Skeletal muscle tissue (tissue), 4 donors: ENCODE results near the gene KCND3. TPM values are rescaled to one million over a fixed set of nuclear protein-coding genes. Genes with fewer than 3 reads are reported as not detected.

Experiments
- H3K27ac ChIP-seq: one replicate; pipeline ENCODE4 v1.7.0; 2013; ENCODE audit warnings: mild to moderate bottlenecking, low read depth, low read length, inconsistent platforms
- H3K27me3 ChIP-seq, 3 donors: one replicate each; pipeline ENCODE4 v1.7.0; 2013; ENCODE audit warnings: low read length in 3 of 3; ENCODE audit not compliant: control insufficient read depth in 3 of 3, insufficient read depth in 3 of 3
- H3K36me3 ChIP-seq, 3 donors: one replicate each; pipeline ENCODE4 v1.7.0; 2013; ENCODE audit warnings: low read length in 3 of 3; ENCODE audit not compliant: control insufficient read depth in 3 of 3, insufficient read depth in 3 of 3
- H3K4me1 ChIP-seq, 3 donors: one replicate each; pipeline ENCODE4 v1.7.0; 2013; ENCODE audit warnings: low read length in 3 of 3, mild to moderate bottlenecking in 3 of 3; ENCODE audit not compliant: control insufficient read depth in 3 of 3, insufficient read depth in 3 of 3
- H3K4me3 ChIP-seq, 3 donors: one replicate each; pipeline ENCODE4 v1.7.0; 2013; ENCODE audit warnings: low read length in 3 of 3
- H3K9ac ChIP-seq, 3 donors: one replicate each; pipeline ENCODE4 v1.7.0; 2013; ENCODE audit warnings: low read length in 3 of 3, mild to moderate bottlenecking in 3 of 3, moderate library complexity in 2 of 3, low read depth in 1 of 3
- H3K9me3 ChIP-seq, 3 donors: one replicate each; pipeline ENCODE4 v1.7.0; 2013; ENCODE audit warnings: low read length in 3 of 3; ENCODE audit not compliant: control insufficient read depth in 3 of 3
- total RNA-seq: library from RNA; depleted of rRNA; stranded (reverse); fragments of >200 nt; gene quantifications from one replicate; pipeline ENCODE4 v1.2.3, GENCODE V29; 2014
- donor health status: Osteomylitis.

KCND3 gene
- total RNA-seq, 1 donor from 2014 or later: 1.0 TPM

- Histone ChIP-seq H3K9ac (no peak overlapping the region), H3K27me3 (peaks cover 0 to 9% (median 0%) of the 10 kb centered on the region in 3 donors), H3K9me3 (no peaks in the 10 kb centered on the region), H3K36me3 (no peaks in the 10 kb centered on the region), H3K27ac (no peak overlapping the region), H3K4me1 (peaks cover 0 to 7% (median 6%) of the 10 kb centered on the region in 3 donors), H3K4me3 (no peak overlapping the region)
These were observed 140.5 kb downstream of the KCND3 start for GRCh38 chr1:111848852-111849545.

DNA sequence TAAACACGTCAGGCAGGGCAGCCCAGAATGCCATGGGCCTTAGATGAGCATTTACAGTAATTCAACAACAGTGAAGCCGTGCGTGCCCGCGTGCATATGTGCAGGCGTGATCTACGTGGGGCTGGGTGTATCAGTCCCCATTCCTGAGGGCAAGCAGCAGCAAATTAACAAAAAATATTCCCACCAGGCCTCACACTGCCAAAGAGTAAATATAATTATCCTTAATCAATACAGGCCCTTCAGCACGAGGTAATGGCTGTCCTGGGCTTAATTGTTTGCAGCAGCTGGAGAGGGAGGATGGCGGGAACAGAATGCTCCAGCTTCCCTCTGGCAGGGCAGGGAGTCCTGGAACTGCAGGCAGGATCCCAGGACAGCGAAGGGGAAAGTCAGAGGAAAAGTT is 142.0 kb downstream of the KCND3 start:
- H3K4me1 ChIP-seq: peaks cover 0 to 10% (median 9%) of the 10 kb centered on the region in 3 donors
- no peak overlapping the region for H3K9ac ChIP-seq
- H3K27ac ChIP-seq: no peak overlapping the region
- no peak overlapping the region for H3K4me3 ChIP-seq
- peaks cover 0 to 6% (median 0%) of the 10 kb centered on the region in 3 donors for H3K27me3 ChIP-seq
- H3K36me3 ChIP-seq: no peaks in the 10 kb centered on the region
- no peaks in the 10 kb centered on the region for H3K9me3 ChIP-seq

- H3K9ac ChIP-seq: no peak overlapping the region
These were observed 142.6 kb downstream of the KCND3 start for GRCh38 chr1:111846842-111847241.

GRCh38 chr1:111843177-111843576 is 146.3 kb downstream of the KCND3 start:
- H3K9me3 ChIP-seq: no peaks in the 10 kb centered on the region
- no peak overlapping the region for H3K4me3 ChIP-seq
- no peak overlapping the region for H3K9ac ChIP-seq
- H3K27me3 ChIP-seq: no peaks in the 10 kb centered on the region
- H3K4me1 ChIP-seq: peaks cover 0 to 9% (median 4%) of the 10 kb centered on the region in 3 donors
- no peaks in the 10 kb centered on the region for H3K36me3 ChIP-seq
- H3K27ac ChIP-seq: no peak overlapping the region

More at GRCh38 chr1:111846842-111847241, 142.6 kb downstream of the KCND3 start:
- no peaks in the 10 kb centered on the region for H3K9me3 ChIP-seq
- H3K36me3 ChIP-seq: no peaks in the 10 kb centered on the region
- H3K27ac ChIP-seq: no peak overlapping the region
- peaks cover 0 to 5% (median 0%) of the 10 kb centered on the region in 3 donors for H3K27me3 ChIP-seq
- H3K4me1 ChIP-seq: peaks cover 0 to 10% (median 9%) of the 10 kb centered on the region in 3 donors
- H3K4me3 ChIP-seq: no peak overlapping the region

DNA sequence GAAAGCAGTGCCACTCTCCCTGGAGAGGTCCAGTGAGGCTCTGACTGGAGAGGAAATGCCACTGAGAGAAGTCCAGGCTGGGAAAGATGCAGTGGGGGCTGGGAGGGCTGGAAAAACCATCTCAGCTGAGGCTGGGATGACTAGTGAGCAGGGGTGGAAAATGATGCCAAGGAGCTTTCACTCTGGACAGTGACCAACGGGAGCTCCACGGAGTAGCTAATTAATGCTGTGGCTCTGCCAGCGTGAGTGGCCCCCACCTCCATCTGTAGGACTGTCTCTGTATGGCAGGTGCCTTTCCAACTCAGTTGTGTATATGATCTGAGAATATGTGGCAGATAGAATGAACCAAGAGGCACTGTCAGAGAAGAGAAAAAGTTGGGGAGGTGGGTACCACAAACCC is 147.1 kb downstream of the KCND3 start:
- Histone ChIP-seq H3K4me1 (peaks cover 0 to 9% (median 4%) of the 10 kb centered on the region in 3 donors), H3K9me3 (no peaks in the 10 kb centered on the region), H3K4me3 (no peak overlapping the region), H3K27me3 (no peaks in the 10 kb centered on the region), H3K27ac (no peak overlapping the region), H3K36me3 (no peaks in the 10 kb centered on the region), H3K9ac (no peak overlapping the region)

DNA sequence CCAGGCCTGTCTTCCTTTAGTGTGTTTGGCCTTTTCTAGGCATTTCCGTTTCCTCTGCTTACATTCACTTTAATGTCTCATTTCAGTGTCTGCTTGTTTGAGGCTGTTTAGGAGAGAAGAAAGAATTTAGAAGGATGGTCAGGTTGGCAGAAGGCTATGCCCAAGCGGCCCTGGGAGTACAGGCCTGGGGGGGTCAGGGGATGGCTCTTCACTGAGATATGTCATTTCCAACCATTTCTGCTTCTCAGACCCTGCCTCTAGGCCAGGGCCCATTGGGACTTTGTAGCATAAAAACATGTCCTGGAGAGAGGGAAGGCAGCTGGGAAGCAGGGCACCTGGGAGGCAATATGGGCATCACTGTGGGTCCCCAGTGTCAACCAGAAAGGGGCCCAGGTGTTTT is 147.7 kb downstream of the KCND3 start:
- no peak overlapping the region for H3K27ac ChIP-seq
- H3K4me1 ChIP-seq: peaks cover 0 to 9% (median 4%) of the 10 kb centered on the region in 3 donors
- no peak overlapping the region for H3K9ac ChIP-seq
- no peaks in the 10 kb centered on the region for H3K36me3 ChIP-seq
- H3K9me3 ChIP-seq: no peaks in the 10 kb centered on the region
- H3K27me3 ChIP-seq: no peaks in the 10 kb centered on the region
- no peak overlapping the region for H3K4me3 ChIP-seq

DNA sequence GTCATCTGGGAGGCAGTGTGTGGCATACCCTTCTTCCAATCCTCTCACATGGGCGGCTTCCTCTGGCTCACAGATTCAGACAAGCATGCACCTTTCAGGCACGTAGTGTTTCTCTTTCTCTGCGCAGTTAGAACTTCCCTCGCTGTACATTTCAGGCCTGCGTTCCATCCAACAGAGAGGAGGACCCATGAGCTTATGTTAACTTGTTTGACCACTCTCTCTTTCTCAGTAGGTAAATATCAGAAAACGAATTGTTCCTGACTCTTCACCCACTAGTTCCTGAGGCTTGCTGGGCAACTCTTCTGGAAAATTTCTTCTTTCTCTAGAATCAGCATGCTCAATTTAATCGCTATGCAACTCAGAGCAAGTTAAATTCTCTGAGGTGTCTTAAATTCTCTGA is 148.3 kb downstream of the KCND3 start:
- Histone ChIP-seq H3K27ac (no peak overlapping the region), H3K4me1 (peaks cover 0 to 6% (median 4%) of the 10 kb centered on the region in 3 donors), H3K4me3 (no peak overlapping the region), H3K36me3 (no peaks in the 10 kb centered on the region), H3K27me3 (no peaks in the 10 kb centered on the region), H3K9ac (no peak overlapping the region), H3K9me3 (no peaks in the 10 kb centered on the region)

DNA sequence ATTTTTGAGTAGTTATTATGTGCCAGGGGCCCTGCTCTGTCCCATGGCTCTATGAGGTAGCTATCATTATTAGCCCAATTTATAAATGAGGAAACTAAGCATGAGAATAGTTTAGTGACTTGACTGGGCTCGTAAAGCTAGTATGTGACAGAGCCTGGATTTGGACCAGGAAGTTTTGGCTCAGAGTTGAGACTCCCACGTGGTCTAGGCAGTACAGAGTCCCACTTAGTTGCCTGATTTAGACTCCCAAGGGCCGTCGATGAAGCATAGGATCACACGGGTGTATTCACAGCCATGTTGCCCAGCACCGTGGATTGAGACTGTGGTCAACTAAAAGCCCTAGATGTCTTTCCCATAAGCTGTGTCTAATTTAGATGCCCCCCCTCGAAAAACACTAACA is 152.1 kb downstream of the KCND3 start:
- H3K9me3 ChIP-seq: no peaks in the 10 kb centered on the region
- H3K27me3 ChIP-seq: no peaks in the 10 kb centered on the region
- no peak overlapping the region for H3K27ac ChIP-seq
- H3K9ac ChIP-seq: no peak overlapping the region
- H3K36me3 ChIP-seq: no peaks in the 10 kb centered on the region
- H3K4me3 ChIP-seq: no peak overlapping the region
- H3K4me1 ChIP-seq: no peaks in the 10 kb centered on the region

GRCh38 chr1:111836111-111836510 is 153.4 kb downstream of the KCND3 start:
- Histone ChIP-seq H3K36me3 (no peaks in the 10 kb centered on the region), H3K9me3 (no peaks in the 10 kb centered on the region), H3K4me3 (no peak overlapping the region), H3K27ac (no peak overlapping the region), H3K9ac (no peak overlapping the region), H3K27me3 (no peaks in the 10 kb centered on the region), H3K4me1 (no peaks in the 10 kb centered on the region)

GRCh38 chr1:111835514-111835913 is 154.0 kb downstream of the KCND3 start:
- H3K36me3 ChIP-seq: no peaks in the 10 kb centered on the region
- no peaks in the 10 kb centered on the region for H3K4me1 ChIP-seq
- H3K27ac ChIP-seq: no peak overlapping the region
- no peaks in the 10 kb centered on the region for H3K27me3 ChIP-seq
- no peak overlapping the region for H3K4me3 ChIP-seq
- no peaks in the 10 kb centered on the region for H3K9me3 ChIP-seq
- H3K9ac ChIP-seq: no peak overlapping the region
